Endothelial cell of umbilical vein (primary cell): Measurements from ENCODE around the gene DDX25. TPM values are rescaled to one million over a fixed set of nuclear protein-coding genes. Genes with fewer than 3 reads are reported as not detected.

Experiments used
- BruUV-seq: library from RNA; stranded (reverse); fragments of 400-500 nt; replicated peaks from 2 replicates; lab custom pipeline; 2021; lab: Mats Ljungman, UMichigan
- CTCF ChIA-PET: fragments of 300-600, 350-600 bp; sonication (Branson Sonifier 250); formaldehyde crosslinking; loops from one replicate; lab custom pipeline; 2021; ENCODE audit warnings: antibody characterized with exemption, inconsistent platforms; lab: Charles Lee
- POLR2A ChIA-PET: fragments of 300-600, 350-600 bp; sonication (Branson Sonifier 250); formaldehyde crosslinking; loops from one replicate; lab custom pipeline; 2021; ENCODE audit warnings: antibody characterized with exemption, inconsistent platforms; lab: Charles Lee
- DNase-seq: peaks from one replicate; pipeline ENCODE4 v3.0.0-alpha.2; 2011; ENCODE audit warnings: low read depth, low spot score
- FAIRE-seq: peaks from 2 replicates; lab custom pipeline; 2011; peaks lifted over from hg19 to GRCh38; lab: Jason Lieb, UNC
- H2AFZ ChIP-seq: 2 replicates; pipeline ENCODE4 v1.6.0; 2012; ENCODE audit warnings: low read depth, low read length, control low read depth, inconsistent platforms
- H3K27ac ChIP-seq: 2 replicates; pipeline ENCODE4 v1.5.1; 2011; ENCODE audit warnings: low read depth, mild to moderate bottlenecking, control low read depth, low read length, moderate library complexity; ENCODE audit not compliant: insufficient read depth
- H3K27me3 ChIP-seq, 2 experiments: 2 replicates each; pipeline versions ENCODE4 v1.6.0 to v1.6.1; 2011; ENCODE audit warnings: low read length in 2 of 2, mixed read lengths in 1 of 2; ENCODE audit not compliant: control insufficient read depth in 2 of 2, insufficient read depth in 2 of 2
- H3K36me3 ChIP-seq, 2 experiments: 2 replicates in 1 of 2; 3 replicates in 1 of 2; pipeline ENCODE4 v1.5.1; 2011; ENCODE audit warnings: low read length in 2 of 2, mild to moderate bottlenecking in 1 of 2, moderate library complexity in 1 of 2; ENCODE audit not compliant: control insufficient read depth in 2 of 2, insufficient read depth in 2 of 2; ENCODE audit errors: extremely low read depth in 1 of 2
- H3K4me1 ChIP-seq: 3 replicates; pipeline ENCODE4 v1.5.1; 2011; ENCODE audit warnings: mild to moderate bottlenecking, low read length; ENCODE audit not compliant: control insufficient read depth, insufficient read depth; ENCODE audit errors: extremely low read depth
- H3K4me2 ChIP-seq: 2 replicates; pipeline ENCODE4 v1.6.1; 2011; ENCODE audit warnings: low read length, control low read depth, mixed read lengths; ENCODE audit not compliant: insufficient read depth
- H3K4me3 ChIP-seq, 3 experiments: fragments of 200-600 bp in 1 of 3; sonication (generic), shearing (Covaris generic) in 1 of 3; replicated peaks in 1 of 3; 2 replicates each; pipeline ENCODE4 v1.5.1; 2011 to 2016; ENCODE audit warnings: control low read depth in 3 of 3, low read length in 3 of 3, mild to moderate bottlenecking in 2 of 3, inconsistent platforms in 1 of 3, low read depth in 1 of 3, moderate library complexity in 1 of 3; ENCODE audit not compliant: insufficient read depth in 1 of 3
- H3K79me2 ChIP-seq: 2 replicates; pipeline ENCODE4 v1.6.0; 2012; ENCODE audit warnings: low read length, inconsistent platforms; ENCODE audit not compliant: control insufficient read depth, insufficient read depth
- H3K9ac ChIP-seq: replicated peaks from 2 replicates; pipeline ENCODE3; 2011; ENCODE audit warnings: low read length, control low read depth; ENCODE audit not compliant: insufficient read depth; ENCODE audit errors: extremely low read depth
- H3K9me1 ChIP-seq: replicated peaks from 3 replicates; pipeline ENCODE4 v1.6.0; 2011; ENCODE audit warnings: mild to moderate bottlenecking, low read length; ENCODE audit not compliant: control insufficient read depth, insufficient read depth; ENCODE audit errors: extremely low read depth
- H3K9me3 ChIP-seq: replicated peaks from 2 replicates; pipeline ENCODE4 v1.5.1; 2012; ENCODE audit warnings: low read length, inconsistent platforms; ENCODE audit not compliant: control insufficient read depth, insufficient read depth
- H4K20me1 ChIP-seq: replicated peaks from 2 replicates; pipeline ENCODE3; 2011; ENCODE audit warnings: mild to moderate bottlenecking, low read length; ENCODE audit not compliant: control insufficient read depth, insufficient read depth; ENCODE audit errors: extremely low read depth
- EZH2 ChIP-seq: IDR thresholded peaks from 2 replicates; pipeline ENCODE4 v1.6.1; 2012; ENCODE audit warnings: borderline replicate concordance, low read depth, mild to moderate bottlenecking, moderate library complexity, low read length, inconsistent platforms; ENCODE audit not compliant: severe bottlenecking
- FOS ChIP-seq: IDR thresholded peaks from 2 replicates; pipeline ENCODE4 v1.6.1; 2011; ENCODE audit warnings: mild to moderate bottlenecking, low read length, moderate library complexity, borderline replicate concordance; ENCODE audit not compliant: insufficient read depth
- GATA2 ChIP-seq: IDR thresholded peaks from 2 replicates; pipeline ENCODE4 v1.7.0; 2011; ENCODE audit warnings: low read depth, mild to moderate bottlenecking, moderate library complexity, mixed read lengths, low read length; ENCODE audit not compliant: insufficient read length, insufficient read depth
- JUN ChIP-seq: IDR thresholded peaks from 2 replicates; pipeline ENCODE4 v1.6.1; 2011; ENCODE audit warnings: borderline replicate concordance, low read depth; ENCODE audit not compliant: insufficient read length, insufficient read depth
- MAX ChIP-seq: IDR thresholded peaks from 2 replicates; pipeline ENCODE4 v1.6.1; 2011; ENCODE audit not compliant: insufficient read depth, insufficient read length
- MYC ChIP-seq: IDR thresholded peaks from one replicate; pipeline ENCODE4 v1.6.1; 2011; ENCODE audit warnings: mild to moderate bottlenecking, low read depth, low read length
- POLR2A ChIP-seq: IDR thresholded peaks from 2 replicates; pipeline ENCODE4 v1.6.1; 2012; ENCODE audit warnings: low read depth, mild to moderate bottlenecking, control low read depth, low read length
- POLR2AphosphoS5 ChIP-seq: IDR thresholded peaks from 2 replicates; pipeline ENCODE4 v1.6.1; 2012; ENCODE audit warnings: low read depth, mild to moderate bottlenecking, control low read depth, low read length, moderate library complexity; ENCODE audit not compliant: insufficient read depth
- dilution Hi-C: fragments of 300-500 bp; cut with MboI; formaldehyde crosslinking; loops from one replicate; pipeline ENCODE4 v1.15.0; 2019; ENCODE audit warnings: low sequenced_read_pairs; ENCODE audit not compliant: extremely low pct_ligation_motif_present
- intact Hi-C: fragments of 100-400 bp; cut with micrococcal nuclease; formaldehyde crosslinking; loops from one replicate; pipeline ENCODE4 v1.10.0; 2022
- polyA plus RNA-seq, 4 experiments: library from polyadenylated mRNA; depleted of rRNA in 3 of 4; stranded (reverse) in 3 of 4; unstranded in 1 of 4; fragments of >200 nt; gene quantifications; 2 replicates each; pipeline versions ENCODE4 v1.2.1 to v1.2.3, GENCODE V29; 2011 to 2012; ENCODE audit warnings: missing spikeins in 1 of 4
- total RNA-seq: library from RNA; stranded (reverse); gene quantifications from 2 replicates; pipeline ENCODE4 v1.2.3, GENCODE V29; 2021
- TF ChIP-seq, protein P1 (sequence below), 2 donors: IDR thresholded peaks; 1 replicate in 1 of 2; 2 replicates in 1 of 2; pipeline ENCODE4 v1.5.1; 2011; ENCODE audit warnings: low read length in 2 of 2, mild to moderate bottlenecking in 2 of 2, moderate library complexity in 2 of 2, control low read depth in 1 of 2, inconsistent platforms in 1 of 2, low read depth in 1 of 2; ENCODE audit not compliant: insufficient read depth in 1 of 2; ENCODE audit errors: extremely low read depth in 1 of 2

The DDX25 gene
- total and polyA plus RNA-seq, 2 donors (not counting 3 experiments of a cell fraction or from before 2014, with no cell fraction given): not detected

- Histone ChIP-seq H3K9me3 (no peaks in the 10 kb centered on the region), H3K9ac (no peak overlapping the region), H3K27me3 (no peaks in the 10 kb centered on the region), H3K79me2 (no peaks in the 10 kb centered on the region), H3K4me3 (no peak overlapping the region), H3K4me2 (no peak overlapping the region), H4K20me1 (no peaks in the 10 kb centered on the region), H3K9me1 (no peaks in the 10 kb centered on the region), H3K36me3 (no peaks in the 10 kb centered on the region), H2AFZ (no peak overlapping the region), H3K4me1 (no peaks in the 10 kb centered on the region), H3K27ac (no peak overlapping the region)
- BruUV-seq: no TSS peak
- dilution Hi-C loops: no loop called here
- no peak for DNase-seq
- intact Hi-C loops: no loop called here
- no peak for FAIRE-seq
- TF ChIP-seq FOS (no peak), EZH2 (no peak), MAX (no peak), GATA2 (no peak), JUN (no peak), POLR2A (no peak), POLR2AphosphoS5 (no peak), MYC (no peak)
- TF ChIP-seq, protein P1, sequence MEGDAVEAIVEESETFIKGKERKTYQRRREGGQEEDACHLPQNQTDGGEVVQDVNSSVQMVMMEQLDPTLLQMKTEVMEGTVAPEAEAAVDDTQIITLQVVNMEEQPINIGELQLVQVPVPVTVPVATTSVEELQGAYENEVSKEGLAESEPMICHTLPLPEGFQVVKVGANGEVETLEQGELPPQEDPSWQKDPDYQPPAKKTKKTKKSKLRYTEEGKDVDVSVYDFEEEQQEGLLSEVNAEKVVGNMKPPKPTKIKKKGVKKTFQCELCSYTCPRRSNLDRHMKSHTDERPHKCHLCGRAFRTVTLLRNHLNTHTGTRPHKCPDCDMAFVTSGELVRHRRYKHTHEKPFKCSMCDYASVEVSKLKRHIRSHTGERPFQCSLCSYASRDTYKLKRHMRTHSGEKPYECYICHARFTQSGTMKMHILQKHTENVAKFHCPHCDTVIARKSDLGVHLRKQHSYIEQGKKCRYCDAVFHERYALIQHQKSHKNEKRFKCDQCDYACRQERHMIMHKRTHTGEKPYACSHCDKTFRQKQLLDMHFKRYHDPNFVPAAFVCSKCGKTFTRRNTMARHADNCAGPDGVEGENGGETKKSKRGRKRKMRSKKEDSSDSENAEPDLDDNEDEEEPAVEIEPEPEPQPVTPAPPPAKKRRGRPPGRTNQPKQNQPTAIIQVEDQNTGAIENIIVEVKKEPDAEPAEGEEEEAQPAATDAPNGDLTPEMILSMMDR (IDR thresholded peaks at IDR 0.05; ENCODE audit: extremely low read depth in 1 of 2, insufficient read depth in 1 of 2, low read depth in 1 of 2, low read length in 2 of 2): no peak
- CTCF ChIA-PET: no interaction called here
- POLR2A ChIA-PET: no interaction called here
Measured at GRCh38 chr11:125946712-125947418, 42.6 kb downstream of the DDX25 start.
